ENCODE results near the gene LRP1B.

LRP1B gene

GRCh38 chr2:141741652-141742051, 389.2 kb downstream of the LRP1B start:
- Histone ChIP-seq H3K27ac (ENCODE audit: low read length) (no peak overlapping the region), H3F3A (ENCODE audit: insufficient read depth, low read length) (no peaks in the 10 kb centered on the region), H3K9me3 (replicated peaks; ENCODE audit: insufficient read depth, low read length) (no peaks in the 10 kb centered on the region), H3K27me3 (replicated peaks; ENCODE audit: insufficient read depth, low read length) (no peaks in the 10 kb centered on the region), H3K4me2 (ENCODE audit: low read depth, low read length) (no peak overlapping the region), H3K79me2 (ENCODE audit: low read length) (no peaks in the 10 kb centered on the region), H3K4me1 (ENCODE audit: low read length) (no peaks in the 10 kb centered on the region), H3K36me3 (replicated peaks; ENCODE audit: insufficient read depth, low read length) (no peaks in the 10 kb centered on the region), H2AFZ (ENCODE audit: low read length) (no peak overlapping the region), H3K9ac (ENCODE audit: low read length) (no peak overlapping the region), H3K9me2 (replicated peaks; ENCODE audit: insufficient read depth, low read length) (no peaks in the 10 kb centered on the region; the same call in 1 of the 2 replicates), H3K4me3 (ENCODE audit: low read length) (no peak overlapping the region), H4K20me1 (ENCODE audit: insufficient read depth, low read length) (no peaks in the 10 kb centered on the region)
- TF ChIP-seq EZH2 (optimal IDR thresholded peaks at IDR 0.05; ENCODE audit: low read depth, low read length): no peak
- TF ChIP-seq CTCF (IDR thresholded peaks at IDR 0.05; ENCODE audit: low read length): no peak
- TF ChIP-seq EZH2phosphoT487 (IDR thresholded peaks at IDR 0.05; ENCODE audit: low read length): no peak
- DNase-seq: no peak

GRCh38 chr2:141737492-141738255, 393.1 kb downstream of the LRP1B start:
- no peak overlapping the region for H3K27ac ChIP-seq (ENCODE audit: low read length)
- H3K9me2 ChIP-seq (replicated peaks; ENCODE audit: insufficient read depth, low read length): no peaks in the 10 kb centered on the region; the same call in 1 of the 2 replicates
- no peaks in the 10 kb centered on the region for H3K27me3 ChIP-seq (replicated peaks; ENCODE audit: insufficient read depth, low read length)
- no peaks in the 10 kb centered on the region for H3K36me3 ChIP-seq (replicated peaks; ENCODE audit: insufficient read depth, low read length)
- H3K4me1 ChIP-seq (ENCODE audit: low read length): no peaks in the 10 kb centered on the region
- H3K79me2 ChIP-seq (ENCODE audit: low read length): no peaks in the 10 kb centered on the region
- H3F3A ChIP-seq (ENCODE audit: insufficient read depth, low read length): no peaks in the 10 kb centered on the region
- no peak for TF ChIP-seq EZH2phosphoT487 (IDR thresholded peaks at IDR 0.05; ENCODE audit: low read length)
- H4K20me1 ChIP-seq (ENCODE audit: insufficient read depth, low read length): no peaks in the 10 kb centered on the region
- no peak for DNase-seq
- H3K9ac ChIP-seq (ENCODE audit: low read length): no peak overlapping the region
- no peaks in the 10 kb centered on the region for H3K9me3 ChIP-seq (replicated peaks; ENCODE audit: insufficient read depth, low read length)
- no peak overlapping the region for H3K4me2 ChIP-seq (ENCODE audit: low read depth, low read length)
- no peak overlapping the region for H3K4me3 ChIP-seq (ENCODE audit: low read length)
- no peak overlapping the region for H2AFZ ChIP-seq (ENCODE audit: low read length)

- H3F3A ChIP-seq (ENCODE audit: insufficient read depth, low read length): no peaks in the 10 kb centered on the region
- TF ChIP-seq CTCF (IDR thresholded peaks at IDR 0.05; ENCODE audit: low read length) (no peak), EZH2 (optimal IDR thresholded peaks at IDR 0.05; ENCODE audit: low read depth, low read length) (no peak), EZH2phosphoT487 (IDR thresholded peaks at IDR 0.05; ENCODE audit: low read length) (no peak)
- DNase-seq: no peak
- no peak overlapping the region for H3K27ac ChIP-seq (ENCODE audit: low read length)
- H4K20me1 ChIP-seq (ENCODE audit: insufficient read depth, low read length): no peaks in the 10 kb centered on the region
- H3K4me1 ChIP-seq (ENCODE audit: low read length): no peaks in the 10 kb centered on the region
- H3K79me2 ChIP-seq (ENCODE audit: low read length): no peaks in the 10 kb centered on the region
- H3K4me3 ChIP-seq (ENCODE audit: low read length): no peak overlapping the region
- no peak overlapping the region for H2AFZ ChIP-seq (ENCODE audit: low read length)
- no peak overlapping the region for H3K4me2 ChIP-seq (ENCODE audit: low read depth, low read length)
- H3K9ac ChIP-seq (ENCODE audit: low read length): no peak overlapping the region
- H3K27me3 ChIP-seq (replicated peaks; ENCODE audit: insufficient read depth, low read length): no peaks in the 10 kb centered on the region
- no peaks in the 10 kb centered on the region for H3K36me3 ChIP-seq (replicated peaks; ENCODE audit: insufficient read depth, low read length)
- H3K9me2 ChIP-seq (replicated peaks; ENCODE audit: insufficient read depth, low read length): no peaks in the 10 kb centered on the region; the same call in 1 of the 2 replicates
- H3K9me3 ChIP-seq (replicated peaks; ENCODE audit: insufficient read depth, low read length): no peaks in the 10 kb centered on the region
These were observed 394.4 kb downstream of the LRP1B start for GRCh38 chr2:141736466-141736865.

GRCh38 chr2:141728886-141729285, 401.9 kb downstream of the LRP1B start:
- no peaks in the 10 kb centered on the region for H3K4me1 ChIP-seq (ENCODE audit: low read length)
- no peak overlapping the region for H3K27ac ChIP-seq (ENCODE audit: low read length)
- peak overlapping the region; percentile 3; the same call in 1 of the 2 replicates for H3K4me2 ChIP-seq (ENCODE audit: low read depth, low read length)
- no peak overlapping the region for H3K4me3 ChIP-seq (ENCODE audit: low read length)
- no peak for TF ChIP-seq EZH2phosphoT487 (IDR thresholded peaks at IDR 0.05; ENCODE audit: low read length)
- no peak for TF ChIP-seq CTCF (IDR thresholded peaks at IDR 0.05; ENCODE audit: low read length)
- no peak for TF ChIP-seq EZH2 (optimal IDR thresholded peaks at IDR 0.05; ENCODE audit: low read depth, low read length)
- no peaks in the 10 kb centered on the region for H3K9me3 ChIP-seq (replicated peaks; ENCODE audit: insufficient read depth, low read length)
- H3F3A ChIP-seq (ENCODE audit: insufficient read depth, low read length): no peaks in the 10 kb centered on the region
- no peak overlapping the region for H3K9ac ChIP-seq (ENCODE audit: low read length)
- H3K36me3 ChIP-seq (replicated peaks; ENCODE audit: insufficient read depth, low read length): no peaks in the 10 kb centered on the region
- H3K27me3 ChIP-seq (replicated peaks; ENCODE audit: insufficient read depth, low read length): no peaks in the 10 kb centered on the region
- no peaks in the 10 kb centered on the region for H3K9me2 ChIP-seq (replicated peaks; ENCODE audit: insufficient read depth, low read length)
- no peaks in the 10 kb centered on the region for H3K79me2 ChIP-seq (ENCODE audit: low read length)
- peak; percentile 68 for DNase-seq
- no peaks in the 10 kb centered on the region for H4K20me1 ChIP-seq (ENCODE audit: insufficient read depth, low read length)
- peak overlapping the region; percentile 20; the same call in 1 of the 2 replicates for H2AFZ ChIP-seq (ENCODE audit: low read length)
